Testis (tissue), 2 donors: ENCODE results near the gene GPC6.

Experiments
- CTCF ChIP-seq, 3 experiments: fragments of 450-650 bp in 2 of 3; fragments of 200-600 bp in 1 of 3; sonication (generic) in 1 of 3; IDR thresholded peaks; one replicate each; pipeline ENCODE4 v1.5.1; 2016 to 2019; ENCODE audit warnings: antibody characterized with exemption in 3 of 3, mild to moderate bottlenecking in 2 of 3, moderate library complexity in 1 of 3
- POLR2A ChIP-seq: fragments of 450-650 bp; IDR thresholded peaks from one replicate; pipeline ENCODE4 v1.6.1; 2017; ENCODE audit warnings: antibody characterized with exemption, mild to moderate bottlenecking, moderate library complexity

- TF ChIP-seq CTCF (IDR thresholded peaks at IDR 0.05): no peak
- no peak for TF ChIP-seq POLR2A
Observed at GRCh38 chr13:93525087-93525486, 298.5 kb downstream of the GPC6 start.
